Measurements from ENCODE around the gene ARHGAP19.
"Not testable (repeated sequence)": the region's sequence is repeated elsewhere in the genome, so short reads cannot be mapped to it uniquely, and the experiment has no call there.

The ARHGAP19 gene

GRCh38 chr10:97277551-97277950, 14.9 kb downstream of the ARHGAP19 start:
- TF ChIP-seq ZFX (IDR thresholded peaks at IDR 0.05; ENCODE audit: borderline replicate concordance), result no peak
- TF ChIP-seq, protein P1, sequence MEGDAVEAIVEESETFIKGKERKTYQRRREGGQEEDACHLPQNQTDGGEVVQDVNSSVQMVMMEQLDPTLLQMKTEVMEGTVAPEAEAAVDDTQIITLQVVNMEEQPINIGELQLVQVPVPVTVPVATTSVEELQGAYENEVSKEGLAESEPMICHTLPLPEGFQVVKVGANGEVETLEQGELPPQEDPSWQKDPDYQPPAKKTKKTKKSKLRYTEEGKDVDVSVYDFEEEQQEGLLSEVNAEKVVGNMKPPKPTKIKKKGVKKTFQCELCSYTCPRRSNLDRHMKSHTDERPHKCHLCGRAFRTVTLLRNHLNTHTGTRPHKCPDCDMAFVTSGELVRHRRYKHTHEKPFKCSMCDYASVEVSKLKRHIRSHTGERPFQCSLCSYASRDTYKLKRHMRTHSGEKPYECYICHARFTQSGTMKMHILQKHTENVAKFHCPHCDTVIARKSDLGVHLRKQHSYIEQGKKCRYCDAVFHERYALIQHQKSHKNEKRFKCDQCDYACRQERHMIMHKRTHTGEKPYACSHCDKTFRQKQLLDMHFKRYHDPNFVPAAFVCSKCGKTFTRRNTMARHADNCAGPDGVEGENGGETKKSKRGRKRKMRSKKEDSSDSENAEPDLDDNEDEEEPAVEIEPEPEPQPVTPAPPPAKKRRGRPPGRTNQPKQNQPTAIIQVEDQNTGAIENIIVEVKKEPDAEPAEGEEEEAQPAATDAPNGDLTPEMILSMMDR (IDR thresholded peaks at IDR 0.05), result no peak
- no peak overlapping the region for H3K27ac ChIP-seq

GRCh38 chr10:97274828-97275227, 17.6 kb downstream of the ARHGAP19 start:
- no peak overlapping the region for H3K27ac ChIP-seq

DNA sequence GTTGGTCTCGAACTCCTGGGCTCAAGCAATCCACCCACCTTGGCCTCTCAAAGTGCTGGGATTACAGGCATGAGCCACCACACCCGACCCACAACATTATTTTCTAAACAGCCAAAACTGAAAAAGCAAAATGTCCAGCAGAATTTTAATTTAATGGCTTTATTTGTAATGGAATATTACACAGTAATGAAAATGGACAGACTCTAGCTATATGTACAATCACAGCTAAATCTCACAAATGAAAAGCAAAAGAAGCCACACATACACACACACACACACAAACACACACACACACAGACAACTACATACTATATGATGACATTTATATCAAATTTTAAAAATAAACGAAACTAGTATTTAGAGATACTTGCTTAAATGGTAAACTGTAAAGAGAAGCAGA, 18.7 kb downstream of the ARHGAP19 start:
- no peak for TF ChIP-seq ZFX (IDR thresholded peaks at IDR 0.05; ENCODE audit: borderline replicate concordance)
- TF ChIP-seq, protein P1 (IDR thresholded peaks at IDR 0.05), result no peak
- no peak overlapping the region for H3K27ac ChIP-seq

More at GRCh38 chr10:97274828-97275227, 17.6 kb downstream of the ARHGAP19 start:
- TF ChIP-seq, protein P1 (IDR thresholded peaks at IDR 0.05), result no peak
- no peak for TF ChIP-seq ZFX (IDR thresholded peaks at IDR 0.05; ENCODE audit: borderline replicate concordance)

- no peak overlapping the region for H3K27ac ChIP-seq
These were observed 21.8 kb downstream of the ARHGAP19 start for GRCh38 chr10:97270523-97271154.

GRCh38 chr10:97267671-97268070, 24.8 kb downstream of the ARHGAP19 start:
- TF ChIP-seq, protein P1 (IDR thresholded peaks at IDR 0.05), result no peak
- TF ChIP-seq ZFX (IDR thresholded peaks at IDR 0.05; ENCODE audit: borderline replicate concordance), result no peak

More at GRCh38 chr10:97270523-97271154, 21.8 kb downstream of the ARHGAP19 start:
- TF ChIP-seq, protein P1 (IDR thresholded peaks at IDR 0.05), result no peak
- no peak for TF ChIP-seq ZFX (IDR thresholded peaks at IDR 0.05; ENCODE audit: borderline replicate concordance)

DNA sequence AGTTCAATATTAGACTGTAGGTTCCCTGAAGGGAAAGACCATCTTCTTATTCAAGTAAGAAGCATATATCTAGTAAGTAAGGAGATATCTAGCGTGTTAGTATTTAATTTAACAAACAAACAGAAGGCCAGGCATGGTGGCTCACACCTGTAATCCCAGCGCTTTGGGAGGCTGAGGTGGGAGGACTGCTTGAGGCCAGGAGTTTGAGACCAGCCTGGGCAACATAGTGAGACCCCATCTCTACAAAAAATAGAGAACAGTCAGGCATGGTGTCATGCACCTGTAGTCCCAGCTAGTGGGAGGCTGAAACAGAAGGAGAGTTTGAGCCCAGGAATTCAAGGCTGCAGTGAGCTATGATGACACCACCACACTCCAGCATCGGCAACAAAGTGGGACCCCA, 27.3 kb downstream of the ARHGAP19 start:
- H3K27ac ChIP-seq, result not testable (repeated sequence)

More at GRCh38 chr10:97267671-97268070, 24.8 kb downstream of the ARHGAP19 start:
- no peak overlapping the region for H3K27ac ChIP-seq

DNA sequence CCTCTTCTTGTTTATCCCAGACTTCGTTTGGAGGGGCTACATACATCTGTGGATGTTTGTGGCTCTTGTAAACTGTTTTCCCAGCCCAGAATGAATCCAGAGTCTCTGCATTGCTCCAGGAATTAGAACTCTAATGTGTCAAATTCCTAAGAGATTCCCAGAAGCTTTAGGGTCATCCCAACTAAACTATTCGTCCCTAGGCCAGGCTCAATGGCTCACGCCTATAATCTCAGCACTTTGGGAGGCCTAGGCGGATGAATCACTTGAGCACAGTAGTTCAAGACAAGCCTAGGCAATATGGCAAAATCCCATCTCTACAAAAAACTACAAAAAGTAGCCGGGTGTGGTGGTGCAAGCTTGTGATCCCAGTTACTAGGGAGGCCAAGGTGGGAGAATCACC, 28.5 kb downstream of the ARHGAP19 start:
- TF ChIP-seq ZFX (IDR thresholded peaks at IDR 0.05; ENCODE audit: borderline replicate concordance), result no peak
- TF ChIP-seq, protein P1 (IDR thresholded peaks at IDR 0.05), result no peak
- no peak overlapping the region for H3K27ac ChIP-seq

DNA sequence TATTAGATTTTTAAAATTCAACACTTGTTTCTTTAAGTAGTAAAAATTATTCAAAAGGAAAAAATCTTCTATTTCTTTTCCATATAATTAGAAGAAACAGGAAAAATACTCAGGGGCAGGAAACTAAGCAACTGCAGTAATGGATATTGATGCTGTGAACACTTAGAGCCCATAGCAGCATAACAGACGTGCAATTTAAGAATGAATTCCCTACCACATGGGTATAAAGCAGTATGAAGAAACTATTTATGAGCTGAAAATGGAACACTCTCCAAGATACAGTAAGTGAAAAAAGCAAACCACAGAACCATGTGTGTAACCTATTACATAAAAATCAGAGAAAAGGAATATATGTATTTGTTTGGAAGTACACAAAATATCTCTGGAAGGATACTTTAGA, 30.8 kb downstream of the ARHGAP19 start:
- no peak overlapping the region for H3K27ac ChIP-seq
- no peak for TF ChIP-seq ZFX (IDR thresholded peaks at IDR 0.05; ENCODE audit: borderline replicate concordance)
- TF ChIP-seq, protein P1 (IDR thresholded peaks at IDR 0.05), result no peak
